ENCODE measurements around the gene TRPT1.

The TRPT1 gene

GRCh38 chr11:64244966-64245365, 19.0 kb upstream of the TRPT1 start:
- H3K4me3 ChIP-seq (ENCODE audit: low read length) = peak overlapping the region; percentile 72; the same call in 1 of the 2 replicates
- no peak for TF ChIP-seq ZNF274 (IDR thresholded peaks at IDR 0.05; ENCODE audit: low read depth, low read length)

- no peak for TF ChIP-seq ZNF274 (IDR thresholded peaks at IDR 0.05; ENCODE audit: low read depth, low read length)
- H3K4me3 ChIP-seq (ENCODE audit: low read length) = no peak overlapping the region
Observed at GRCh38 chr11:64244107-64244506, 18.1 kb upstream of the TRPT1 start.

GRCh38 chr11:64243236-64243854, 17.4 kb upstream of the TRPT1 start:
- H3K4me3 ChIP-seq (ENCODE audit: low read length) = no peak overlapping the region
- TF ChIP-seq ZNF274 (IDR thresholded peaks at IDR 0.05; ENCODE audit: low read depth, low read length) = no peak

GRCh38 chr11:64241491-64242374, 15.7 kb upstream of the TRPT1 start:
- H3K4me3 ChIP-seq (ENCODE audit: low read length) = peak overlapping the region; percentile 78
- no peak for TF ChIP-seq ZNF274 (IDR thresholded peaks at IDR 0.05; ENCODE audit: low read depth, low read length)

- no peak for TF ChIP-seq ZNF274 (IDR thresholded peaks at IDR 0.05; ENCODE audit: low read depth, low read length)
Observed at GRCh38 chr11:64241241-64241490, 15.2 kb upstream of the TRPT1 start.

GRCh38 chr11:64240435-64241240, 14.7 kb upstream of the TRPT1 start, which contains the start of gene FKBP2:
Gene FKBP2 (plus strand): TSS chr11:64241095. CDS start chr11:64242388, 1,293 bp downstream.
- peak within 1 kb of the TSS; percentile 78 for H3K4me3 ChIP-seq (ENCODE audit: low read length)

More at GRCh38 chr11:64241241-64241490, 15.2 kb upstream of the TRPT1 start:
- peak overlapping the region; percentile 60; the same call in 1 of the 2 replicates for H3K4me3 ChIP-seq (ENCODE audit: low read length)

GRCh38 chr11:64239662-64240434, 13.9 kb upstream of the TRPT1 start:
- H3K4me3 ChIP-seq (ENCODE audit: low read length) = peak overlapping the region; percentile 60; the same call in 1 of the 2 replicates
- TF ChIP-seq ZNF274 (IDR thresholded peaks at IDR 0.05; ENCODE audit: low read depth, low read length) = no peak

More at GRCh38 chr11:64240435-64241240, 14.7 kb upstream of the TRPT1 start, which contains the start of gene FKBP2:
- TF ChIP-seq ZNF274 (IDR thresholded peaks at IDR 0.05; ENCODE audit: low read depth, low read length) = no peak

- H3K4me3 ChIP-seq (ENCODE audit: low read length) = no peak overlapping the region
- TF ChIP-seq ZNF274 (IDR thresholded peaks at IDR 0.05; ENCODE audit: low read depth, low read length) = no peak
Observed at GRCh38 chr11:64238999-64239398, 13.0 kb upstream of the TRPT1 start.

- H3K4me3 ChIP-seq (ENCODE audit: low read length) = no peak overlapping the region
- TF ChIP-seq ZNF274 (IDR thresholded peaks at IDR 0.05; ENCODE audit: low read depth, low read length) = no peak
Observed at GRCh38 chr11:64238076-64238475, 12.1 kb upstream of the TRPT1 start.

- TF ChIP-seq ZNF274 (IDR thresholded peaks at IDR 0.05; ENCODE audit: low read depth, low read length) = no peak
- H3K4me3 ChIP-seq (ENCODE audit: low read length) = no peak overlapping the region
Observed at GRCh38 chr11:64237484-64237951, 11.5 kb upstream of the TRPT1 start.

GRCh38 chr11:64235437-64236161, 9.6 kb upstream of the TRPT1 start:
- no peak for TF ChIP-seq ZNF274 (IDR thresholded peaks at IDR 0.05; ENCODE audit: low read depth, low read length)

GRCh38 chr11:64234647-64235379, 8.8 kb upstream of the TRPT1 start:
- TF ChIP-seq ZNF274 (IDR thresholded peaks at IDR 0.05; ENCODE audit: low read depth, low read length) = no peak
- H3K4me3 ChIP-seq (ENCODE audit: low read length) = peak overlapping the region; percentile 73

More at GRCh38 chr11:64235437-64236161, 9.6 kb upstream of the TRPT1 start:
- peak overlapping the region; percentile 73; the same call in 1 of the 2 replicates for H3K4me3 ChIP-seq (ENCODE audit: low read length)
